Endodermal cell (in vitro differentiated cells): ENCODE results near the gene GPS1. TPM values are rescaled to one million over a fixed set of nuclear protein-coding genes. Genes with fewer than 3 reads are reported as not detected.

Source experiments
- DNase-seq: peaks from one replicate; pipeline ENCODE4 v3.0.0-alpha.2; 2017
- H3K27ac ChIP-seq: 2 replicates; pipeline ENCODE4 v1.5.1; 2013; ENCODE audit warnings: mild to moderate bottlenecking, low read depth, low read length, moderate library complexity
- H3K27me3 ChIP-seq: 2 replicates; pipeline ENCODE4 v1.6.1; 2013; ENCODE audit warnings: mild to moderate bottlenecking, low read length, moderate library complexity; ENCODE audit not compliant: insufficient read depth, control insufficient read depth, poor library complexity, severe bottlenecking
- H3K36me3 ChIP-seq: 2 replicates; pipeline ENCODE4 v1.7.0; 2013; ENCODE audit warnings: mild to moderate bottlenecking, low read length, moderate library complexity; ENCODE audit not compliant: control insufficient read depth, insufficient read depth
- H3K4me1 ChIP-seq: one replicate; pipeline ENCODE4 v1.7.0; 2013; ENCODE audit warnings: low read length; ENCODE audit not compliant: control insufficient read depth, insufficient read depth
- H3K4me3 ChIP-seq: 2 replicates; pipeline ENCODE4 v1.5.1; 2013; ENCODE audit warnings: mild to moderate bottlenecking, low read length, moderate library complexity
- H3K9ac ChIP-seq: 2 replicates; pipeline ENCODE4 v1.6.1; 2013; ENCODE audit warnings: mild to moderate bottlenecking, low read length, moderate library complexity; ENCODE audit not compliant: poor library complexity, severe bottlenecking; ENCODE audit errors: extremely low read depth
- H3K9me3 ChIP-seq: 2 replicates; pipeline ENCODE4 v1.6.1; 2013; ENCODE audit warnings: mild to moderate bottlenecking, low read length, moderate library complexity; ENCODE audit not compliant: control insufficient read depth
- H3K27ac Mint-ChIP-seq: 2 replicates; pipeline ENCODE4 v1.8.0; 2020; ENCODE audit warnings: mixed read lengths
- H3K27me3 Mint-ChIP-seq: 2 replicates; pipeline ENCODE4 v1.8.0; 2021; ENCODE audit warnings: mild to moderate bottlenecking, mixed read lengths; ENCODE audit not compliant: insufficient read depth
- H3K36me3 Mint-ChIP-seq: 2 replicates; pipeline ENCODE4 v1.8.0; 2020; ENCODE audit warnings: low read depth, mixed read lengths
- H3K4me1 Mint-ChIP-seq: 2 replicates; pipeline ENCODE4 v1.8.0; 2020; ENCODE audit warnings: mixed read lengths
- H3K4me3 Mint-ChIP-seq: 2 replicates; pipeline ENCODE4 v1.8.0; 2020; ENCODE audit warnings: mild to moderate bottlenecking, moderate library complexity, mixed read lengths
- H3K9me3 Mint-ChIP-seq: 2 replicates; pipeline ENCODE4 v1.8.0; 2020; ENCODE audit warnings: mild to moderate bottlenecking, mixed read lengths
- CTCF ChIP-seq: fragments of 200-600 bp; sonication (generic); conservative IDR thresholded peaks from 2 replicates; pipeline ENCODE4 v1.5.0; 2021; ENCODE audit warnings: antibody characterized with exemption, mild to moderate bottlenecking
- WGBS, 2 experiments: methylation state at CpG; one replicate each; pipeline versions ENCODE4 v1.1.5 to v1.1.7; 2013; ENCODE audit warnings: missing lambda C conversion rate in 2 of 2, mixed read lengths in 1 of 2; ENCODE audit not compliant: insufficient coverage in 1 of 2, insufficient read length in 1 of 2; 5-methylcytosine and 5-hydroxymethylcytosine counted together
- total RNA-seq, 2 donors: library from RNA; stranded (reverse); fragmentation: NEBNext Ultra II Directional in 1 of 2; extraction: Animal tissue kit (Norgen Biotek cat#: 25700) in 1 of 2; gene quantifications; 2 replicates in 1 of 2; 3 replicates in 1 of 2; pipeline ENCODE4 v1.2.1, GENCODE V29; 2021

GPS1 gene
- total RNA-seq, 2 donors from 2014 or later: 152 to 153 TPM

DNA sequence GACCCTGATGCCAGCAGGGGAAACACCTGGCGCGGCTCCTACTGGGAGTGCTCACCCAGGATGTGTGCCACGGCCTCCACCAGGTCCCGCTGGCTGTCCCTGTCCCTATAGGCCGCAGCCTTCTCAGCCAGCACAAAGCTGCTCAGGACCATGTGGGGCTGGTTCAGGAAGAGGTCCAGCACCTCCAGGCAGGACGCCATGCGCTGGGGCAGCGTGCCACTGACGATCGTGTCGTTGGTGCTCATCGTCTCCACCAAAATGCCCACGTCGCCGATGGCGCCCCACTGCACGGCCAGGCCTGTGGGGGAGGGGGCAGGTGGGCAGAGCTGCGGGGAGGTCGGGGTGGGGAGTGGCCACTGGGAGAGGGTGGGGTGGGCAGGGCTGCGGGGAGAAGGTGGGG, 29.8 kb downstream of the GPS1 start:
- peaks cover 32% of the 10 kb centered on the region for H3K36me3 ChIP-seq
- no peaks in the 10 kb centered on the region for H3K4me1 Mint-ChIP-seq
- H3K9me3 ChIP-seq: no peaks in the 10 kb centered on the region
- no peaks in the 10 kb centered on the region for H3K27me3 Mint-ChIP-seq
- no peak overlapping the region for H3K27ac ChIP-seq
- 94 to 98% methylated on average over 7 to 20 of the region's 20 CpGs for WGBS, 2 experiments
- no peaks in the 10 kb centered on the region for H3K27me3 ChIP-seq
- peaks cover 32% of the 10 kb centered on the region for H3K36me3 Mint-ChIP-seq
- H3K9me3 Mint-ChIP-seq: no peaks in the 10 kb centered on the region
- DNase-seq: no peak
- no peak overlapping the region for H3K9ac ChIP-seq
- H3K4me3 ChIP-seq: no peak overlapping the region
- no peak for TF ChIP-seq CTCF
- no peak overlapping the region for H3K27ac Mint-ChIP-seq
- no peaks in the 10 kb centered on the region for H3K4me1 ChIP-seq
- H3K4me3 Mint-ChIP-seq: no peak overlapping the region

DNA sequence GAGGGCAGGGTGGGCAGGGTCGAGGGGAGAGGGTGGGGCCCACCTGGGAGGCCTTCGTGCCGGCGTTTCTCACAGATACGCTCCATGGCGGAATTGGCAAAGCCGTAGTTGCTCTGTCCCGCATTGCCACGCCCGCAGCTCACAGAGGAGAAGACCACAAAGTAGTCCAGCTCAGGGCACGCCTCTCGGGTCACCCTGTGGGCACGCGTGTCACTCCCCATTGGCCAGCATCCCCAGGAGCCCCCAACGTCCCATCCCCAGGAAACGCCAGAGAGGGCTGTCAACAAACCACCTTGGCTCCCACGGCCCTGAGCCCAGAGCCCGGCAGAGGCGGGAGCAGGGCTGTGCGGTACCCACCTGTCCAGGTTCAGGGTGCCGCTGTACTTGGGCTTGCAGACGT, 30.3 kb downstream of the GPS1 start:
- no peaks in the 10 kb centered on the region for H3K9me3 ChIP-seq

DNA sequence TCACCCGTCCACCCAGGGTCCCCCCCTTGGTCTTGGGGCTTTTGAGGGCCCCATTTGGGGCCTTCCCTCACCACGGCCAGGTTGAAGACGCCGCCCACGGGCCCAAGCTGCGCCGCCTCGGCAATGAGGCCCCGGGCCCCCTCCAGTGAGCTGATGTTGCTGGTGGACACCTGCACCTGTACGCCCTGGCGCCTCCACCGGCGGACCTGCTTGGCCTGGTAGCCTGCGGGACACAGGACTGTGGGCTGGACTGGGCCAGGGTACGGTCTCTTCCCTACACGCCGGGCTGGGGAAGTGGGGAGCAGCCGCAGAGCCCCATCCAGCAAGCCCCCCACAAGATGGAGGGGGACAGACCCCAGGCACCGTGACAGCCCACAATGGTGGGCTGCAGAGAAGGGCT, 30.8 kb downstream of the GPS1 start:
- no peak overlapping the region for H3K4me3 Mint-ChIP-seq
- Histone ChIP-seq H3K27ac (no peak overlapping the region), H3K9me3 (no peaks in the 10 kb centered on the region), H3K4me1 (no peaks in the 10 kb centered on the region), H3K36me3 (peaks cover 36% of the 10 kb centered on the region), H3K9ac (no peak overlapping the region), H3K27me3 (no peaks in the 10 kb centered on the region), H3K4me3 (no peak overlapping the region)
- TF ChIP-seq CTCF: no peak
- no peaks in the 10 kb centered on the region for H3K27me3 Mint-ChIP-seq
- H3K4me1 Mint-ChIP-seq: no peaks in the 10 kb centered on the region
- WGBS, 2 experiments: 96 to 100% methylated on average over 14 to 19 of the region's 19 CpGs
- H3K27ac Mint-ChIP-seq: no peak overlapping the region
- H3K36me3 Mint-ChIP-seq: peaks cover 33% of the 10 kb centered on the region
- no peak for DNase-seq
- no peaks in the 10 kb centered on the region for H3K9me3 Mint-ChIP-seq

More for the DNA sequence above, 30.3 kb downstream of the GPS1 start:
- Mint-ChIP-seq H3K36me3 (peaks cover 33% of the 10 kb centered on the region), H3K9me3 (no peaks in the 10 kb centered on the region), H3K27ac (no peak overlapping the region), H3K4me1 (no peaks in the 10 kb centered on the region), H3K4me3 (no peak overlapping the region), H3K27me3 (no peaks in the 10 kb centered on the region)
- Histone ChIP-seq H3K36me3 (peaks cover 32% of the 10 kb centered on the region), H3K27ac (no peak overlapping the region), H3K4me1 (no peaks in the 10 kb centered on the region), H3K27me3 (no peaks in the 10 kb centered on the region), H3K9ac (no peak overlapping the region), H3K4me3 (no peak overlapping the region)
- no peak for TF ChIP-seq CTCF
- no peak for DNase-seq
- 96 to 97% methylated on average over 17 to 22 of the region's 22 CpGs for WGBS, 2 experiments
